ENCODE data around the gene RPL18.
A peak's percentile ranks its signal among the peaks of the same experiment; 100 is the strongest.
"Not testable (repeated sequence)": the region's sequence is repeated elsewhere in the genome, so short reads cannot be mapped to it uniquely, and the experiment has no call there.

Gene RPL18

DNA sequence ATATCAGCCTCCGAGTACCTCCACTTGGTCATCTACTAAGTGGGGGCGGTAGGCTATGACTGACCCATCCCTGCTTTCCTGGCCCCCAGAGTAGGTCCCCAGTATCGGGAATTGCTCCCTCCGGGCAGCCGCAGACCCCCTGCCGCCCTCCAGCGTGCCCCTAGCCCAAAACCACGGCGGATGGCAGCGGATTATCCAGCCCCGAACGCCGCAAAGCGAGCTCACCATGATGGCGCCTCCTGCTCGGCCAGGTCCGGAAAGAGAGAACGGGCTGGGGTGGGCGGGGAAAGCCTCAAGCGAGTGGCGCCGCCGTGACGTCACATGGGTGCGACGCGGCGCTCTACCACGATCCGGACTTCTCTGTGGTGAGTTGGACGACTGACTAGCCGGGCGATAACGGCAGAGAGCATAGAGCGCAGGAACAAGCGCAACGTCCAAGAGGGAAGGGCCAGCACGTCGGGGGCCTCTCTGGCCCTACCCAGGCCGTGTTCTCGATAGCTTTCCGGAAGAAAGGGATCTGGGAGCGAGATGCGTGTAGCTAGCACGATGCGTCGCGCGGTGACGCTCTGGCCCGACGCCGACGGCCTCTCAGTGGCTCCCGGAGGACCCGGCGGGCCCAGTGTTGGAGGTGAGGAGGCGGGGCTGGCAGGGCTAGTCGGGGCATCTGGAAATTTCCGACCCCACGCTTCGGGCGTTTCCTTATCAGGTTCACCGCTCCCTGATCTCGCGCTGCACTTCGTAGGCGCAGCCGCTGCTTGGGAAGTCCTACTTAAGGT, at the start of gene RPL18, which contains the start of gene SPHK2:
Gene RPL18, minus strand, starts transcription at position 263 of the 776 bp plus-strand sequence. Its CDS starts 35 bp downstream, at position 228.
Gene SPHK2, plus strand, starts transcription at position 591 of the 776 bp plus-strand sequence. CDS start 1,009 bp downstream, outside the sequence.
- DNase-seq (ENCODE audit: low read depth) = peak; percentile 100

DNA sequence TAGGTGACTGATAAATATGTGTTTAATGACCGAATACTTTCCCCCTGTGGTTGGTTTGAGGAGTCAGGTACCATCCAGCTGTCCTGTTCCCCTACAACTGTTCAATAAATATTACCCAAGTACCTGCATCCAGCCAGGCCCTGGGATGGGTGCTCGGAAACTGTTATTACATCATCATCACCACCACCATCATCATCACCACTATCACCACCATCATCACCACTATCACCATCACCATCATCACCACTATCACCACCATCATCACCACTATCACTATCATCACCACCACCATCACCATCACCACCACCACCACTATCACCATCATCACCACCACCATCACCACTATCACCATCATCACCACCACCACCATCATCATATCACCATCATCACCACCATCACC, 49.8 kb upstream of the RPL18 start:
- no peak for DNase-seq (ENCODE audit: low read depth)

DNA sequence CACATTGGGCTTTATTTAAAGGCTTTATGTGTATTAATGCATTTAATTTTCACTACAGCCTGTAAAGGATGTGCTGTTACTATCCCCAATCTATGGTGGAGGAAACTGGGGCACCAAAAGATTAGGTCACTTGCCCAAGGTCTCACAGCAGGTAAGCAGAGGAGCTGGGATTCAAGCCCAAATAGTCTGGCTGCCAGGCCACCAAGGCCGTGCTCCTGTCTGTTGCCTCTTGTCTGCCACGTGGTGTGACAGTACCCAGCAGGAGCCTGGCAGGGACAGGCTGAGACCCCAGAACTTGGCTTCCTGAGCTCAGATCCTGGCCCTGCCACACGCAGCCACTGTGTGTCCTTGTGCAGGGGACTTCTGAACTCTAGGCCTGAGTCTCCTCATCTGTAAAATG, 49.4 kb upstream of the RPL18 start:
- no peak for DNase-seq (ENCODE audit: low read depth)

DNA sequence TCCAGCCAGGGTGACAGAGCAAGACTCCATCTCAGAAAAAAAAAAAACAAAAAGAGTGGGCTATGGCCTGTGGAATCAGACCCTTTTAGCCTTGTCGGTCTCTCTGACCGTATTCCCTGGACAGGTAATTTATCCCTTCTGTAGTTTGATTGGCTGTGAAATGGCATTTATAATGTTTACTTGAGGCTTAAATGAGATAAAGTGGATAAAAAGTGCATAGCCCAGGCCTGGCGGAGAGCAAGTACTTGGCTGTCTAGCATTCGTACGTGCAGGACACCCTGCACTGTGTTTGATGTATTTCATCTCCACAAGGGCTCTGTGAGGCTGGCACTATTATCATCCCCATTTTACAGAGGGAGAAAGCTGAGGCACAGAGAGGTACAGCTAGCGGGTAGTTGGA, 46.8 kb upstream of the RPL18 start:
- no peak for DNase-seq (ENCODE audit: low read depth)

DNA sequence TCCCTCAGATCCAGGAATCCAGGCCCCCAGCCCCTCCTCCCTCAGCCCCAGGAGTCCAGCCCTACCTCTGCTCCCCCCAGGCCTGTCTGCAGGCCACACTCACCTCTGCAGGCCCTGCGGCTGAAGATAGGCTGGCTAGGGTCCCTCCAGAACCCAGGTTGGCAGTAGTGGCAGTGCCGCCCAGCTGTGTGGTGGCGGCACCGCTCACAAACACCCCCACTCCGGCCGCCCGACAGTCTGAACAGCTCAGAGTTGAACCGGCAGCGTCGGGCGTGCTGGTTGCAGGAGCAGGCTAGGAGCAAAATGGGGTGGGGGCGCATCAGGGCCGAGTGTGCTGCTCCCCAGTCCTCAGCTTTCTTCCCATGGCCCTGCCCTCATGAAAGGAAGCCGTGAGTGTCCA, 45.5 kb upstream of the RPL18 start:
- no peak for DNase-seq (ENCODE audit: low read depth)

DNA sequence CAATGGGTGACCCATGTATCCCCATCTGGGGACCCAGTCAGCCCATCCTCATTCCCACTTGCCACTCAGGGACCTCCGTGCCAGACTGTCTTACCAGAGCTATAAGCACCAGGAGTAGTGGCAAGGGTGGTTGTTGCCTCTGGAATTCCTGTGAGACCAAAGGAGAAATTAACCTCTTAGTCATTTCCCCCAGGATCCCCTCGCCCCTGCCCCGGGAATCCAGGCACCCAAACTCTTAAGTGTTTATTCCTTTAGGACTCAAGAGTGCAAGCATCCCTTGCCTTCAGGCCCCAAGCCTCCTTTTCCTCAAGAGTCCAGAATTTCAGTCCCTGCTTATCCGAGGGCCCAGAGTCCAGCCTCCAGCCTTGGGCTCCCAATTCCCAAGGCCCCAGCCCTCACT, 44.7 kb upstream of the RPL18 start:
- no peak for DNase-seq (ENCODE audit: low read depth)

DNA sequence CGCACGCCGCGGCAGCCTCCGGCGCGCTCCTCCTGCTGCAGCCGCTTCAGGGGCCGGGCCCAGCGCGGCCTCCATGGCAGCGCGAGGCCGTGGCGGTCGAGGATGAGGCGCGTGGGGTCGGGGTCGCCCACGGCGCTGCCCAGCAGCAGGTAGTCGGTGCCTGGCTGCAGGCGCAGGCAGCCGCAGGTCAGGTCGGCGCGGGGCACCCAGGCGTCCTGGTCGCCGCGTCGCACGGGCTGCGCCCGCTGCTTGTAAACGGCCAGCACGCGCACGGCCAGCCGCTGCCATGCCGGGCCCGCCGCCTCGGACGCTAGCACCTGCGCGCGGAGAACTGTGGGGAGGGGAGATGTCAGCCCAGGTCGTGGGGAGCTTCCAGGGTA, 42.7 kb upstream of the RPL18 start:
- no peak for DNase-seq (ENCODE audit: low read depth)

DNA sequence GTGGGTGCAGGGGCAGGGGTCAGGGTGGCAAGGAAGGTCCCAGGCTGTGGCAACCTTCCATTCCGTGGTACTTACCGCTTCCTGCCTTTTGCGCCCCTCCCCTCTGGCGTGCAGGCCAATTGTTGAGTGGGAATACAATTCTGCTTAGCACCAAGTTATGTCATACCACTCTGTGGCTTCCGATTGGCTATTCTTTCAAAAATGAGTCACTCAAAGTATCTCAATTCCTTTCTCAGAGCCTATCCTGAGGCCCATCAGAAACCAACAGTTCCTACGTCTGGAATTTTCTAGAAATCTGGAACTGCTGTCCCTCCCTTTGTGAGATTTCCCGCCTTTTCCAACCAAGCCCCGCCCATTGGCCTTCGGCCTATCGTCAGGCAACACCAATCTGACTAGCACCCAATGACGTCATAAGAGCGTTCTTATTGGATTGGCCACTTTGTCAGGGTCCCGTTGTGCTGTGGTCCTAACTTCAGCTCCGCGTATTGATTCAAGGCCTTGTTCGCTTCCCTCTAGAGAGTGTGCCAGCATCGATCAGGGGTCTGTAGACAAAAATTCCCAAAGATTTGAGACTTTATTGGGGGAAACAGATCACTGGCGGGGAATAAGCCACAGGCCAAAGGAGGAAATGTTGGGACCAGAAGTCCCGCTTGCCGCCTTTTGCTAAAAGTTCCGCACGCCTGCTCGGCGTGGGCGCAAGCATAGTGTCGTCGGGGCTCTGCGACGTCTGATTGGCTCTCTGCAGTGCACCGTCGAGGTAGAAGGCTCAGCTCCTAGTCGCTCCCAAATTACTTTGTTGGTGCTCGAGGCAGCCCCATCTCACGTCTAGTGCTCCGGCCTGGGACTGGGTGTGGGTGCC, 42.1 kb upstream of the RPL18 start:
- peak; percentile 89 for DNase-seq (ENCODE audit: low read depth)

DNA sequence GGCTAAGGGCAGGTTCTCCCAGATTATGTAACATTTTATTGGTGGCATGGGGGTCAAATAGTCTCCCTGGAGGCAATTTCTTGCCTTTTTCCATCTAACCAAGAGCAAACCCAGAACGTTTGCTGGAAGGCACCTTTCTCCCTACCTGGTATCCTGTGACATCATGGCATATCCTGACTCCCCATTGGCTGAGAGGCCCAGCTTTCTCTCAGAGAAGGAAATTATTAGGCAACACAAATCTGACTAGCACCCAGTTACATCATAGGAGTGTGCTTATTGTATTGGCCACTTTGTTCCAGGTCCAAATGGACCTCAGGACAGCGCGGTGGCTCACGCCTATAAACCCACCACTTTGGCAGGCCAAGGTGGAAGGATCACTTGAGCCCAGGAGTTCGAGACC, 40.8 kb upstream of the RPL18 start:
- peak; percentile 66 for DNase-seq (ENCODE audit: low read depth)

DNA sequence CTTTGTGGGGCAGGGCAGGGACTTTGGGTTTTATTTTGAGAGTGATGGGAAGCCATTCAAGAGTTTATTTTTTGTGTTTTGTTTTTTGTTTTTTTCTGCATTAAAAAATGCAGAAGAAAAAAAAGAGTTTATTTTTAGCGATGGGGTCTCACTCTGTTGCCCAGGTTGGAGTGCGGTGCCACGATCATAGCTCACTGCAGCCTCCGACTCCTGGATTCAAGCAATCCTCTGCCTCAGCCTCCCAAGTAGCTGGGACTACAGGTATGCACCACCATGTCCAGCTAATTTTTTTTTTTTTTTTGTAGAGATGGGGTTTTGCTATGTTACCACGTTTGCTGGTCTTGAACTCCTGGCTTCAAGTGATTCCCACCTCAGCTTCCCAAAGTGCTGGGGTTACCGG, 39.5 kb upstream of the RPL18 start:
- no peak for DNase-seq (ENCODE audit: low read depth)

DNA sequence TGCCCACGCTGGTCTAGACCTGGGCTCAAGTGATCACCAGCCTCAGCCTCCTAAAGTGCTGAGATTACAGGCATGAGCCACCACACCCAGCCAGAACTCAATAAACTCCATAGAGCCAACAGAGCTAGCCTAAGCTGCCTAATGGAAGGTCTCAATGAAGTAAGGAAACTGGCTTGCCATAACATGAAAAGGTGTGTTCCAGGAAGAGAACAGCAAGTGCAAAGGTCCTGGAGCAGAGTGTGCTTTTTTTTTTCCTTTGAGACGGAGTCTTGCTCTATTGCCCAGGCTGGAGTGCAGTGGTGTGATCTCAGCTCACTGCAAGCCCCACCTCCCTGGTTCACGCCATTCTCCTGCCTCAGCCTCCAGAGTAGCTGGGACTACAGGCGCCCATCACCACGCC, 38.9 kb upstream of the RPL18 start:
- DNase-seq (ENCODE audit: low read depth) = not testable (repeated sequence)

DNA sequence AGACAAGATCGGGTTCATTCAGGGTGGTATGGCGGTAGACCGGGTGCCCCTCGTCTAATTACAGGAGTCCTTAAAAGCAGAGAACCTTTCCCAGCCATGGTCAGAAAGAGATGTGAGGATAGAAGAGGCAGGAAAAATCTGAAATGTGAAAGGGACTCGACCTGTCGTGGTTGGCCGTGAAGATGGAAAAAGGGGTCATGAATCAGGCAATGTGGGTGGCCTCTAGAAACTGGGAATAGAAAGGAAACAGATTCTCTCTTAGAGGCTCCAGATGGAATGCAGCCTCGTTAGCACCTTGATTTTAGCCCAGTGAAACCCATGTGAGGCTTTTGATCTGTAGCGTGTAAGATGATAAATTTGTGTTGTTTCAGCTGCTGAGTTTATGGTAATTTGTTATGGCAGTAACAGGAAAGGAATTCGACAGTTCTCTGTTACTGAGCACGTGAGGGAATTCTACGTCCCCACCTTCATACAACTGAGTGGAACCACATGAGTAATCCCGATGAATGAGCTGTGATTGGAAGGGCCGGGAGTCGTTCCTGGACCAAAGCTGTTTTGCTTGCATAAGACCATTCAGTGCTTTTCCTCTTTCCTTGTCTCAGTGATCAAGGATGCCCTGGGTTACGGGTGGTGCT, 38.0 kb upstream of the RPL18 start:
- peak; percentile 86 for DNase-seq (ENCODE audit: low read depth)

DNA sequence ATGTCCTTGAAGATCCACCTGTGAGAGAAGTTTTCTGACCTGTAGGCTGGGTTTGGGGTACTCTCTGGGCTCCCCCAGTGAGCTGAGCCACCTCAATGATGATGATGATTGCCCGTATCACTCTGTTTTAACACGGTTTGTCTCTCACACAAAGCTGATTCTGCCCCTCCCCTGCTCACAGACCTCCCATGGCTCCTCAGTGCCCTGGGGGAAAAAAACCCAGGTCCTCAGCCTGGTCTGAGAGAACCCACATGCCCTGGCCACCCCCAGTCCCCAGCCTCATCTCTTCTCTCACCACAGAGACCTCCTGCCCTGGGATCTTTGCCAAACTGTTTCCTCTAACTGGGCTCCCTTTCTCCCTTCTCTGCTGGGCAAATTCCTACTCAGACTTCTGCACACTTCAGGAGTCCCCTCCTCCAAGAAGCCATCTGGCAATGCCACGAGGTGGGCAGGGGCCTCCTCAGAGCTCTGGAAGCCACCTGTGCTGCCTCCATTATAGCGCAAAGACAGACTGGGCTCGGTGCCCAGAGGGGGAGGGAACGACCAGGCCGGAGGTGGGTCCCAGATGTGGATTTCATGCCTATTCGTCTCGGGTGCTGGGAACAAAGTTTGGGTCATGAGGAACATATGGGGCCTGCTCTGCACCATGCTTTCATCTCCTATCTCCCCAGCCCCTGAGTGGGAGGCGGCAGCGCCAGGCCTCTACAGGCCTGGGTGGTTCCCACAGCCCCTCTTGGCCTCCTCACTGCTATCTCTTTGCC, 35.5 kb upstream of the RPL18 start:
- peak; percentile 39 for DNase-seq (ENCODE audit: low read depth)

DNA sequence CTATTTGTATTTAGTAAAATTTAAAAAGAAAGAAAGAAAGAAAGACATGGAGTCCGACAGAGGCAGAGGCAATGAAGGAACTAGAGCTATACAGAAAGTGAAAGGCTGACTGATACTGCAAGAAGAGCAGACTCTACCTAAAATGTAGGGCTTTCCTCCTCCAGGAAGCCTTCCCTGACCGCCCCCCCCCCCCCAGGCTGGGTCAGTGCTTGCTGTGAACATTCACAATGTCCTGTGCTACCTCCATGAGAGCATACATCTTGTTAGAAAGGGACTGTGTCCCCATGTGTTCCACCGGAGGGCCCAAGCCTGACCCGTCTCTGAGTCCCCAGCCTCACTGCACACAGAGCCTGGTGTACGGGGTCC, 32.7 kb upstream of the RPL18 start:
- no peak for DNase-seq (ENCODE audit: low read depth)

DNA sequence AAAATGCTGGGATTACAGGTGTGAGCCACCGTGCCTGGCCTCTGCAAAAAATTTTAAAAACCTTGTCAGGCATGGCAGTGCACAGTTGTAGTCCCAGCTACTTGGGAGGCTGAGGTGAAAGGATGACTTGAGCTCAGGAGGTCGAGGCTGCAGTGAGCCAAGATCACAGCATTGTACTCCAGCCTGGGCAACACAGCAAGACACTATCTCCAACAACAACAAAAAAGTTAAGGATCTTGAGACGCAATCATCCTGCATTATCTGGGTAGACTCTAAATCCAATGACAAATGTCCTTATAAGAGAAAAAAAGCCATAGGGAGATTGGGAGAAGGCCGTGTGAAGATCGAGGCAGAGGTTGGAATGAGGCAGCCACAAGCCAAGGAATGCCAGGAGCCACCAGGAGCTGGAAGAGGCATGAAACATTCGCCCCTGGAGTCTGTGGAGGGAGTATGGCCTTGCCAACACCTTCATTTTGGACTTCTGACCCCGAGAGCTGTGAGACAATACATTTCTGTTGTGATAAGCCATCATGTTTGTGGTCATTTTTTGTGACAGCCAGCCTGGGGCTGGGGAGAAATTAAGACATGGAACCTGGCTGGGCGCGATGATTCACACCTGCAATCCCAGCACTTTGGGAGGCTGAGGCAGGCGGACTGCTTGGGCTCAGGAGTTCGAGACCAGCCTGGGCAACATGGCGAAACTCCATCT, 32.1 kb upstream of the RPL18 start:
- DNase-seq (ENCODE audit: low read depth) = no peak

DNA sequence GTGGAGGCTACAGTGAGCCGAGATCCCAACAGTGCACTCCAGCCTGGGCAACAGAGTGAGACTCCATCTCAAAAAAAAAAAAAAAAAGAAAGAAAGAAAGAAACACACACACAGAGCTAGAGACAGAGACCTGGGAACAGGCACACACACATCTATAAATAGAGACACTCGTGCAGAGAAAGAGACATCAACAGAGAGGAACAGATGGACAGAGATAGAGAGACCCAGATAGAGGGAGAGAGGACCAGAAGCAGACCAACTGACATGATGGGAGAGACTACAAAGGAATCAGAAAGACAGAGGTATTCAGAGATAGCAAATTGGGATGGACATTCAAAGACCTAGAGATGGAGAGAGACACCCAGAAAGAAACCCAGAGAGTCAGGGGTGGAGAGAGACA, 29.2 kb upstream of the RPL18 start:
- no peak for DNase-seq (ENCODE audit: low read depth)

DNA sequence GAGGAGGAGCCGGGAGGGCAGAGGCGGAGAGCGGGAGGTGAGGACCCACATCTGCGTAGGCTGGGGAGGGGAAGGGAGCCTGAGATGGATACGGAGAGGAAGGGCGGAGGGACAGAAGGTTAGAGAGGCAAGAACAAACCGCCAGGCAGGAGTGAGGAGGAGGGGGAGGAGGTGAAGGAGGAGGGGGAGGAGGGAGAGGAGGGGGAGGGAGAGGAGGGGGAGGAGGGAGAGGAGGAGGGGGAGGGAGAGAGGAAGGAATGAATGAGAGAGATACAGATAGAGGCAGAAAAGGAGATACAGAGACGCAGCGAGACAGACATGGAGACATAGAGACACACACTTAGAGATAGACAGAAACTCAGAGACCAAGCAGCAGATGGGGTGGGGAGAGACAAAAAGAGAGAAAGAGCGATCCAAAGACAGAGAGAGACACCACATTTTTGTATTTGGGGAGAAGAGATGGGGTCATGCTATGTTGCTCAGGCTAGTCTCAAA, 27.8 kb upstream of the RPL18 start:
- DNase-seq (ENCODE audit: low read depth) = peak; percentile 84

DNA sequence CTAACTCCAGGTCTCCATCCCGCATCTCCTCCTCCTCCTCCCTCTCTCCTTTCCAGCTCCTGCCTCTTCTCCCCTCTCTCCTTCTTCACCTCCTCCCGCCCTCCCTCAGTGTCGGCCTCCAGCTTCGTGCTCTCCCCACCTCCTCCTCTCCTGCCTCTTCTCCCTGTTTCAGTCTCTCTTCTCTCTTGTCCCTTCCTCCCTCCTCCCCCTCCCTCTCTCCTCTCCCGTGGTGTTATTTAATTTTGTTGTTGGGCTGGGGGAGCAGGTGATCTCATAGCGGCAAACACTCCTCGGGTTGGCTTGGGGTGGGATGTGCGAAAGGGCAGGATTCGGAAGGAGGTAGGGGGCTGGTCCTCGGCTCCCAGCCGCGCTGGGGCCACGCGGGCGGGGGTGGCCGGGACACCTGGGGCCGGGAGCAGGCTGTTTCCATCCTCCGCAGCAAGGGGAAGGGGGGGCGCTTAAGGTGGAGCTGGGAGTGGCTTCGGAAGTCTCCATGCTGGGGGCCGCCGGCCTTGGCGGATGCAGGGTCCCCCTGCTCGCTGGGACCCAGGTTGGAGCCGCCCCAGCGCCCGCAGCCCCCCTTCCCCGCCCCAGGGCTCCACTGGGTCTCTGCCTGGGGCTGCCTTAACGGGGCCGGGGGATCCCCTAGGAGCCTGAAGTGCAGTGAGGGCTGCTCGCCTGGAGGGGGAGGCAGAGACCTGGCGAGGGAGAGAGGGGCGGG, 27.2 kb upstream of the RPL18 start, which contains the start of gene CA11:
Gene CA11, minus strand, starts transcription at position 187 of the 721 bp plus-strand sequence. CDS start 555 bp downstream, outside the sequence.
- DNase-seq (ENCODE audit: low read depth) = peak; percentile 52

DNA sequence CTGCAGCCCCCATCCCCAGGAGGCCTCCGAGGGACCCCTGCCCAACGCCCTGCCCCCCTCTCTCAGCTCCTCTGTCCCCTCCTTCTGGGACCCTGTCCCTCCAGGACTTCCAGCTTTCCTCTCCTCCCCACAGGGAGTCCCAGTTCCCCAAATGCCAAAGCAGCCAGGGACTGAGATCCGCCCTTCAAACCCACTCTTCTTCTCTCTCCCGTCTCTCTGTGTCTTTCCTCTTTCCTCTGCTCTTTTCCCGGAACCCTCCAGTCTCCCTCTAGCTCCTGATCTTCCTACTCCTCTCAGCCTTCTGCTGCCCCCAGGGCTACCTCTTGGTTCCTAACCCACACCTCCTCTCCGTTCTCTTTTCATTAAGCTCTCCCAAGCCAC, 26.6 kb upstream of the RPL18 start:
- DNase-seq (ENCODE audit: low read depth) = no peak

DNA sequence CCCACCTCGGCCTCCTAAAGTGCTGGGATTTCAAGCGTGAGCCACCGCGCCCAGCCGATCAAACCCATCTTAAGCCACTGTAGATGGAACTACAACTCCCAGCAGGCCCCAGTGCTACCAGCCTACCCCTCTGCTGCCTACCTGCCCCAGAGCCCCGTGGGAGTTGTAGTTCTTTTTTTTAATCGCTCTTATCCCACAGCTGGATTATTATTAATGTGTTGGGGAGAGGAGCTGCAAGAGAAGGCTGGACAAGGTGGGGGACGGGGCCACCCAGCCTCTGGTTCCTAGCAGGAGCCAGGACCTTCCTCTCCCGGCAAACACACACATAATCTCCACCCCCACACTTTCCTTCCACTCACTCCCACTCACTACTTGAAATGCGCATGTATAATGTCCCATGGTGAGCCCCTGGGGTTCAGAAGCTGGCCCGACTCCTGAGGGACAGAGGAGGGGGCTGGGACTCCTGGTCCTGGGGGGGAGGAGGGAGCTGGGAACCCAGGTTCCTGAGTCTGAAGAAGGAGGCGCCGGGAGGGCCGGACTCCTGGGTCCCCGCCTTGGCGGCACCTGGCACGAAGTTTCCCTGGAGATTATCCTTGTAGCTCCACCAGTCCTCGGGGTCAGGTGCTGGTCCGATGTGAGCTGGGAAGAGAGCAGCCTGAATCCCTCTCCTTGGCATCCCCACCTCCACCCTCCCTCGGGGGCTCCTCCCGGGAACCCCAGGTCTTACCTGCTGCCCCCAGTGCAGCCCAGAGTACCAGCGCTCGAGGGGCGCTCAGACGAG, 26.1 kb upstream of the RPL18 start:
- DNase-seq (ENCODE audit: low read depth) = peak; percentile 82
